ENCODE results near the gene XRCC1.

Gene XRCC1

GRCh38 chr19:43544077-43544476 lies 31.2 kb downstream of the XRCC1 start (continued):
- TF ChIP-seq ZNF280D (tag by site-specific recombination; IDR thresholded peaks at IDR 0.05) (no peak), ZNF426 (tag by site-specific recombination; IDR thresholded peaks at IDR 0.05) (no peak), ZNF404 (tag by site-specific recombination; IDR thresholded peaks at IDR 0.05) (no peak), ZNF280C (tag by site-specific recombination; IDR thresholded peaks at IDR 0.05) (no peak), ZNF202 (tag by site-specific recombination; IDR thresholded peaks at IDR 0.05; ENCODE audit: borderline replicate concordance) (no peak), ZNF24 (tag by site-specific recombination; IDR thresholded peaks at IDR 0.05) (no peak), ZNF529 (tag by site-specific recombination; IDR thresholded peaks at IDR 0.05; ENCODE audit: insufficient replicate concordance) (no peak)

- H3K4me3 ChIP-seq (ENCODE audit: low read depth, low read length) = no peak overlapping the region
- peaks cover 92 to 93% of the 10 kb centered on the region in 2 experiments for H3K36me3 ChIP-seq (ENCODE audit: control insufficient read depth in 2 of 2, insufficient read depth in 1 of 2, low read length in 2 of 2)
- TF ChIP-seq OSR2 (tag by site-specific recombination; IDR thresholded peaks at IDR 0.05) (no peak), ZNF530 (tag by site-specific recombination; IDR thresholded peaks at IDR 0.05; ENCODE audit: low read depth) (no peak), ZNF645 (tag by site-specific recombination; IDR thresholded peaks at IDR 0.05) (no peak), PRDM1 (tag by site-specific recombination; IDR thresholded peaks at IDR 0.05) (no peak), ZBTB49 (tag by site-specific recombination; IDR thresholded peaks at IDR 0.05; ENCODE audit: low read depth) (no peak), ZNF211 (tag by site-specific recombination; IDR thresholded peaks at IDR 0.05; ENCODE audit: low read depth) (no peak), ZNF324 (tag by site-specific recombination; IDR thresholded peaks at IDR 0.05) (no peak), ZNF121 (tag by site-specific recombination; IDR thresholded peaks at IDR 0.05) (peak; percentile 70)
- no peak overlapping the region for H3K27ac ChIP-seq (ENCODE audit: extremely low read depth, low read depth, low read length)
- POLR2A ChIA-PET = no interaction called here
- H3K9me3 ChIP-seq (ENCODE audit: control insufficient read depth, insufficient read depth, low read depth, low read length) = no peaks in the 10 kb centered on the region
- CTCF ChIA-PET = interaction anchor here (0.6 to 13.6 kb wide), 5 partner anchors 13 to 209 kb away, joined by 3 to 138 read pairs (median 3); no protein-coding TSS in a partner anchor
- H3K4me1 ChIP-seq (ENCODE audit: control insufficient read depth, insufficient read depth, low read length) = no peaks in the 10 kb centered on the region
Measured at GRCh38 chr19:43541920-43542650, 33.2 kb downstream of the XRCC1 start.

Measured in HEK293 (cell line).